ENCODE data around the gene TAF15. TPM values are rescaled to one million over a fixed set of nuclear protein-coding genes. Genes with fewer than 3 reads are reported as not detected.

The TAF15 gene
- total and polyA plus RNA-seq, 2 of the 4 experiments (the other 2 are of a cell fraction): 46.8 to 98.0 TPM

DNA sequence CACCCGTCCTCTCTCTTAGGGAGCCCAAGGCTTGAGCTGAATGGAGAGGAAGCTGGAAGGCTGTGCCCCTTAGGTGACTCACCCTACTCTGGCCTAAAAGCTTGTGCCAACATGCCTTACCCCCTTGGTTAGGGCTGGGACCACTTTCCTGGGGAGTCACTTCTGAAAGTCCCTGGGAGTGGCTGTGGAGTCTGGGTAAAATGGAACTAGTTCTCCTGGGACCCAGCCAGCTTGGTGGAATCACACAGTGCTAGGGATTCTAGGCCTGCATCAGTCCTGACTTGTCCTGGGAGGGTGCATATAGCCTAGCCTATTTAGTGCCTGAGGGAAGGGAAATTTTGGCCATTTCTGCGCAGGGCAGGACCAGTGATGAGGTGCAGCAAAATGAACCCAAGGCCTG, 24.4 kb upstream of the TAF15 start:
- Histone ChIP-seq H3K36me3 (ENCODE audit: control insufficient read depth, insufficient read depth, low read length) (no peaks in the 10 kb centered on the region), H2AK9ac (replicated peaks; ENCODE audit: low read depth, low read length, poor library complexity) (peak overlapping the region; percentile 56), H3K27me3 (ENCODE audit: control insufficient read depth, insufficient read depth, low read length) (peaks cover 16% of the 10 kb centered on the region), H4K5ac (ENCODE audit: low read depth, low read length) (no peak overlapping the region), H3K9me3 (ENCODE audit: control insufficient read depth, insufficient read depth, low read length) (no peaks in the 10 kb centered on the region), H2BK20ac (ENCODE audit: low read depth, low read length) (no peak overlapping the region), H3K4me2 (ENCODE audit: low read depth, low read length) (no peak overlapping the region), H2AFZ (replicated peaks; ENCODE audit: low read length, poor library complexity) (peak overlapping the region; percentile 3), H3K4me3 (ENCODE audit: insufficient read depth, low read depth, low read length) (no peak overlapping the region), H3K9me1 (ENCODE audit: insufficient read depth, low read length) (peaks cover 17% of the 10 kb centered on the region), H3K79me1 (ENCODE audit: low read depth in 1 of 2, low read length in 2 of 2) (no peaks in the 10 kb centered on the region), H3K18ac (ENCODE audit: low read depth, low read length) (no peak overlapping the region), H3K4me1 (ENCODE audit: control insufficient read depth, insufficient read depth, low read length) (peaks cover 27% of the 10 kb centered on the region), H3K23ac (ENCODE audit: low read depth, low read length) (no peak overlapping the region), H4K8ac (ENCODE audit: low read depth in 2 of 2, low read length in 2 of 2) (no peak overlapping the region), H3K4ac (ENCODE audit: low read depth, low read length) (no peak overlapping the region; the same call in 1 of the 2 replicates), H4K20me1 (ENCODE audit: insufficient read depth, low read length) (no peaks in the 10 kb centered on the region; the same call in 1 of the 2 replicates), H2AK5ac (ENCODE audit: low read depth, low read length) (peak overlapping the region; percentile 43; the same call in 1 of the 2 replicates), H2BK120ac (ENCODE audit: low read depth, low read length) (no peak overlapping the region), H2BK5ac (ENCODE audit: low read depth, low read length, poor library complexity, severe bottlenecking) (no peak overlapping the region), H3K56ac (ENCODE audit: extremely low read depth, insufficient read depth, low read length) (no peak overlapping the region), H3K14ac (replicated peaks; ENCODE audit: low read depth, low read length) (no peak overlapping the region), H4K91ac (ENCODE audit: insufficient read depth, low read depth, low read length) (no peak overlapping the region), H3K9ac (ENCODE audit: low read depth, low read length) (no peak overlapping the region), H2BK15ac (ENCODE audit: low read depth, low read length) (no peak overlapping the region; the same call in 2 of the 3 replicates), H3K27ac (ENCODE audit: insufficient read depth, low read length) (no peak overlapping the region)
- no TSS peak for BruUV-seq (replicated peaks)
- ATAC-seq (ENCODE audit: low read depth) (no peak), DNase-seq (no peak)
- ChIA-PET CTCF (interaction anchor here (1.6 kb wide), 1 partner anchor 21 kb away, joined by 5 read pairs; no protein-coding TSS in a partner anchor), POLR2A (ENCODE audit: unreplicated experiment) (no interaction called here)
- WGBS, 2 experiments (ENCODE audit: extremely low coverage in 2 of 2, insufficient read length in 1 of 2): 100% methylated on average over 1 of the region's 2 CpGs; no CpG with 5 or more reads in 1 of the 2 experiments
- TF ChIP-seq RFX5 (IDR thresholded peaks at IDR 0.05; ENCODE audit: low read depth, low read length): no peak
- TF ChIP-seq, protein P1, sequence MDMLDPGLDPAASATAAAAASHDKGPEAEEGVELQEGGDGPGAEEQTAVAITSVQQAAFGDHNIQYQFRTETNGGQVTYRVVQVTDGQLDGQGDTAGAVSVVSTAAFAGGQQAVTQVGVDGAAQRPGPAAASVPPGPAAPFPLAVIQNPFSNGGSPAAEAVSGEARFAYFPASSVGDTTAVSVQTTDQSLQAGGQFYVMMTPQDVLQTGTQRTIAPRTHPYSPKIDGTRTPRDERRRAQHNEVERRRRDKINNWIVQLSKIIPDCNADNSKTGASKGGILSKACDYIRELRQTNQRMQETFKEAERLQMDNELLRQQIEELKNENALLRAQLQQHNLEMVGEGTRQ (IDR thresholded peaks at IDR 0.05; ENCODE audit: low read depth, low read length): no peak
- dilution Hi-C loops (cut with HindIII; ENCODE audit: low sequenced_read_pairs, unreplicated experiment): no loop called here
- in situ Hi-C loops (cut with MboI; ENCODE audit: low sequenced_read_pairs): no loop called here
- intact Hi-C loops (cut with micrococcal nuclease): no loop called here

All from IMR-90 (cell line).